OCI-LY7 (cell line): ENCODE measurements around the gene IL6R. TPM values are rescaled to one million over a fixed set of nuclear protein-coding genes. Genes with fewer than 3 reads are reported as not detected.

Experiments
- BruUV-seq: library from RNA; stranded (reverse); fragments of 400-500 nt; replicated peaks from 2 replicates; lab custom pipeline; 2021; lab: Mats Ljungman, UMichigan
- CTCF ChIA-PET: fragments of 300-600 bp; sonication (Branson Sonifier 250); formaldehyde crosslinking; loops from one replicate; lab custom pipeline; 2022; ENCODE audit warnings: antibody characterized with exemption; ENCODE audit not compliant: unreplicated experiment; lab: Charles Lee
- POLR2A ChIA-PET: fragments of 300-600 bp; sonication (Branson Sonifier 250); formaldehyde crosslinking; loops from one replicate; lab custom pipeline; 2022; ENCODE audit warnings: antibody characterized with exemption; lab: Charles Lee
- DNase-seq: peaks from one replicate; pipeline ENCODE4 v3.0.0-alpha.2; 2015; ENCODE audit warnings: low spot score
- H2AFZ ChIP-seq: fragments of 200-600 bp; sonication (generic), shearing (Covaris generic); 2 replicates; pipeline ENCODE4 v1.6.1; 2014; ENCODE audit warnings: mild to moderate bottlenecking, antibody characterized with exemption, low read length, moderate library complexity
- H3K27ac ChIP-seq: fragments of 200-600 bp; sonication (generic); 2 replicates; pipeline ENCODE4 v1.5.1; 2014; ENCODE audit warnings: mixed run types, low read depth, mild to moderate bottlenecking, moderate library complexity, low read length, inconsistent platforms; ENCODE audit not compliant: poor library complexity, severe bottlenecking
- H3K36me3 ChIP-seq: fragments of 200-600 bp; sonication (generic); 2 replicates; pipeline ENCODE4 v1.6.1; 2014; ENCODE audit warnings: mild to moderate bottlenecking, antibody characterized with exemption, low read length, moderate library complexity, mixed read lengths; ENCODE audit not compliant: insufficient read depth
- H3K4me1 ChIP-seq: fragments of 200-600 bp; sonication (generic); 2 replicates; pipeline ENCODE4 v1.5.1; 2014; ENCODE audit warnings: mild to moderate bottlenecking, low read length; ENCODE audit not compliant: insufficient read depth, poor library complexity, severe bottlenecking
- H3K4me2 ChIP-seq: fragments of 200-600 bp; sonication (generic); 2 replicates; pipeline ENCODE4 v1.6.1; 2014; ENCODE audit warnings: mild to moderate bottlenecking, low read length
- H3K4me3 ChIP-seq: fragments of 200-600 bp; sonication (generic); 2 replicates; pipeline ENCODE4 v1.5.1; 2014; ENCODE audit warnings: mild to moderate bottlenecking, low read depth, low read length; ENCODE audit not compliant: poor library complexity, severe bottlenecking
- H3K79me2 ChIP-seq: fragments of 200-600 bp; sonication (generic); 2 replicates; pipeline ENCODE4 v1.6.1; 2016; ENCODE audit warnings: low read depth, mild to moderate bottlenecking, low read length, moderate library complexity, mixed read lengths; ENCODE audit not compliant: insufficient read depth
- H3K9me2 ChIP-seq: fragments of 200-600 bp; sonication (generic); 2 replicates; pipeline ENCODE4 v1.6.1; 2016; ENCODE audit warnings: mild to moderate bottlenecking, low read length, mixed read lengths; ENCODE audit not compliant: insufficient read depth
- H3K9me3 ChIP-seq: fragments of 200-600 bp; sonication (generic); 2 replicates; pipeline ENCODE4 v1.6.1; 2014; ENCODE audit warnings: mild to moderate bottlenecking, mixed run types, low read length, mixed read lengths
- H4K20me1 ChIP-seq: fragments of 200-600 bp; sonication (generic); 2 replicates; pipeline ENCODE4 v1.6.1; 2014; ENCODE audit warnings: mild to moderate bottlenecking, antibody characterized with exemption, low read length, moderate library complexity, mixed read lengths; ENCODE audit not compliant: insufficient read depth
- EZH2phosphoT487 ChIP-seq: fragments of 200-600 bp; sonication (generic); IDR thresholded peaks from 2 replicates; pipeline ENCODE4 v1.6.1; 2018; ENCODE audit warnings: low read depth, borderline replicate concordance, mild to moderate bottlenecking, mixed run types, antibody characterized with exemption, low read length, moderate library complexity, mixed read lengths
- intact Hi-C: fragments of 100-400 bp; cut with micrococcal nuclease; formaldehyde crosslinking; loops from one replicate; pipeline ENCODE4 v1.10.0; 2022; ENCODE audit not compliant: unreplicated experiment
- total RNA-seq, 2 experiments: library from RNA; depleted of rRNA in 1 of 2; stranded (reverse); fragments of >200 nt in 1 of 2; shearing (Covaris generic) in 1 of 2; gene quantifications; 2 replicates each; pipeline ENCODE4 v1.2.3, GENCODE V29; 2014 to 2022
- TF ChIP-seq, protein P1 (sequence below): fragments of 200-600 bp; sonication (generic); conservative IDR thresholded peaks from 2 replicates; pipeline ENCODE4 v1.5.1; 2014; ENCODE audit warnings: mild to moderate bottlenecking, antibody characterized with exemption, low read length, moderate library complexity, mixed read lengths

Gene IL6R
- total RNA-seq, 2 experiments from 2014 or later, result not detected

DNA sequence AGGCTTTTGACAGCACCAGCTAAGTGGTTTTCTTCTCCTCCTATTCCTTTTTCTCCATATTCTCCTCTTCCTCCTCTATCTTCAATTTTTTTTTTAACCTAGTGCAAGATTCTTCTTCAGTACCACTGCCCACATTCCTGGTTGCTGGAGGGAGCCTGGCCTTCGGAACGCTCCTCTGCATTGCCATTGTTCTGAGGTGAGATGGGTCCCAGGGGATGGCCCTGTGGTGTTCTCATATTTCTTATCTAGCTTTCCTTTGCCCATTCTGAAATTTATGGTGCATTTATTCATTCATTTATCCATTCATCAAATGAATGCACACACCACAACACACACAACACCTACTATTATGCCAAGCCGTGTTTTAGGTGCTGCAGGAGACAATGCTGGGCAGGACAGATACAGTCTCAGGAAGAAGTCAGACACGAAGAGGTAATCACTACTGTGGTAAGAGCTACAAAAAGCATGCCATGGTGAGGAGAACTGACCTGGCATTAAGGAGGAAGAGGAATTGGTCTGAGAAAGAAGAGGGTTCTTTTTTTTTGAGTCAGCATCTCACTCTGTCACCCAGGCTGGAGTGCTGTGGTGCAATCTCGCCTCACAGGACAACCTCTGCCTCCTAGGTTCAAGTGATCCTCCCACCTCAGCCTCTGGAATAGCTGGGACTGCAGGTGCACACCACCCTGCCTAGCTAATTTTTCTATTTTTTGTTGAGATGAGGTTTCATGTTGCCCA lies 49.4 kb downstream of the IL6R start:
- CTCF ChIA-PET, result no interaction called here
- H2AFZ ChIP-seq, result no peak overlapping the region
- H3K4me3 ChIP-seq, result no peak overlapping the region
- intact Hi-C loops, result no loop called here
- BruUV-seq, result no TSS peak
- POLR2A ChIA-PET, result interaction anchor here (1.0 kb wide), 1 partner anchor 12 kb away, joined by 3 read pairs; no protein-coding TSS in a partner anchor
- TF ChIP-seq EZH2phosphoT487, result no peak
- TF ChIP-seq, protein P1, sequence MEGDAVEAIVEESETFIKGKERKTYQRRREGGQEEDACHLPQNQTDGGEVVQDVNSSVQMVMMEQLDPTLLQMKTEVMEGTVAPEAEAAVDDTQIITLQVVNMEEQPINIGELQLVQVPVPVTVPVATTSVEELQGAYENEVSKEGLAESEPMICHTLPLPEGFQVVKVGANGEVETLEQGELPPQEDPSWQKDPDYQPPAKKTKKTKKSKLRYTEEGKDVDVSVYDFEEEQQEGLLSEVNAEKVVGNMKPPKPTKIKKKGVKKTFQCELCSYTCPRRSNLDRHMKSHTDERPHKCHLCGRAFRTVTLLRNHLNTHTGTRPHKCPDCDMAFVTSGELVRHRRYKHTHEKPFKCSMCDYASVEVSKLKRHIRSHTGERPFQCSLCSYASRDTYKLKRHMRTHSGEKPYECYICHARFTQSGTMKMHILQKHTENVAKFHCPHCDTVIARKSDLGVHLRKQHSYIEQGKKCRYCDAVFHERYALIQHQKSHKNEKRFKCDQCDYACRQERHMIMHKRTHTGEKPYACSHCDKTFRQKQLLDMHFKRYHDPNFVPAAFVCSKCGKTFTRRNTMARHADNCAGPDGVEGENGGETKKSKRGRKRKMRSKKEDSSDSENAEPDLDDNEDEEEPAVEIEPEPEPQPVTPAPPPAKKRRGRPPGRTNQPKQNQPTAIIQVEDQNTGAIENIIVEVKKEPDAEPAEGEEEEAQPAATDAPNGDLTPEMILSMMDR, result no peak
- no peaks in the 10 kb centered on the region for H4K20me1 ChIP-seq
- H3K36me3 ChIP-seq, result no peaks in the 10 kb centered on the region
- no peaks in the 10 kb centered on the region for H3K4me1 ChIP-seq
- no peak for DNase-seq
- H3K27ac ChIP-seq, result no peak overlapping the region
- no peak overlapping the region for H3K4me2 ChIP-seq
- H3K79me2 ChIP-seq, result no peaks in the 10 kb centered on the region
- H3K9me2 ChIP-seq, result no peaks in the 10 kb centered on the region
- no peaks in the 10 kb centered on the region for H3K9me3 ChIP-seq

DNA sequence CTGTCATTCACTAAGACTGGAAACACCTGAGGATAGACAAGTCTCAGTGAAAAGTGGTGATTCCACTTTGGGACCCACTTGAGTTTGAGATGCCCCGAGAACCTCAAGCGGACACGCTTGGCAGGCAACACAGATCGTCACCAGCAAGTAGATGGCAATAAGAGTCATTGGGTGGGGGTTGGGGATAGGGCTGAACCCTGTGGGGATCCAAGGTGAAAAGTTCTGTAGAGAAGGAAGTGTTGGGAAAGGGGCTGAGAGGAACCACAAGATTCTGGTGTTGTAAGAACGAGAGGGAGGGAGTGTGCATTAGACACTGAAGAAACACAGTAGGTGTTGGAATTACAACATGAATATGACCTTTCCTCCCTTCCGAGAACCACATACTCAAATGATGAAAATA lies 51.5 kb downstream of the IL6R start:
- no peaks in the 10 kb centered on the region for H3K9me2 ChIP-seq
- no peak overlapping the region for H3K4me3 ChIP-seq
- H3K36me3 ChIP-seq, result no peaks in the 10 kb centered on the region
- H3K4me1 ChIP-seq, result no peaks in the 10 kb centered on the region
- no peak for TF ChIP-seq EZH2phosphoT487
- TF ChIP-seq, protein P1, result no peak
- H3K9me3 ChIP-seq, result no peaks in the 10 kb centered on the region
- no peak overlapping the region for H3K27ac ChIP-seq
- no TSS peak for BruUV-seq
- H3K79me2 ChIP-seq, result no peaks in the 10 kb centered on the region
- POLR2A ChIA-PET, result no interaction called here
- H3K4me2 ChIP-seq, result no peak overlapping the region
- CTCF ChIA-PET, result no interaction called here
- no peaks in the 10 kb centered on the region for H4K20me1 ChIP-seq
- H2AFZ ChIP-seq, result no peak overlapping the region
- intact Hi-C loops, result no loop called here
- no peak for DNase-seq

DNA sequence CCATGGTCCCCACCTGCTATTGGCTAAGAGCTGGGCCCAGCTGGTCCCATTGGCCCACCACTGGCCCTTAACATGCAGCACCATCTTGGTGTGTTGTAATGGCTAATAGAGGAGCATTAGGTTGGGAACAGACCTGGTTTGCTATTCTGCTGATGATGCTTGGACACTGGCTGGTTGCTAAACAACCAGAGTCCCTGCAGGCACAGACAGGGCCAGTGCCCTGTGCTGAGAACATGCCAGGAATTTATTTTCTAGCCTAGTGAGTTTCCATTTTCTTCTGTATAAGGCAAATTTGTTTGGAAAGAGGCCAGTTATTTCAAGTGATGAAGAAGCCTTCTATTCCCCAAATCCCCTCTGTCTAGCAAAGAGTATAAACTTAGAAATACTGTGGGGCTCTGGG lies 53.9 kb downstream of the IL6R start:
- Histone ChIP-seq H2AFZ (no peak overlapping the region), H3K27ac (no peak overlapping the region), H3K36me3 (no peaks in the 10 kb centered on the region), H3K4me2 (no peak overlapping the region), H3K79me2 (no peaks in the 10 kb centered on the region), H3K4me3 (no peak overlapping the region), H3K4me1 (no peaks in the 10 kb centered on the region), H4K20me1 (no peaks in the 10 kb centered on the region), H3K9me2 (no peaks in the 10 kb centered on the region), H3K9me3 (no peaks in the 10 kb centered on the region)
- intact Hi-C loops, result no loop called here
- POLR2A ChIA-PET, result no interaction called here
- CTCF ChIA-PET, result no interaction called here
- TF ChIP-seq, protein P1, result no peak
- no TSS peak for BruUV-seq
- no peak for DNase-seq
